GM12878 (cell line): ENCODE data around the gene RSPH1. TPM values are rescaled to one million over a fixed set of nuclear protein-coding genes. Genes with fewer than 3 reads are reported as not detected.

Experiments used
- ATAC-seq: fragments of 200-7000 bp; cut with Tn5 transposase; 3 replicates; pipeline ENCODE4 v1.9.1; 2020; ENCODE audit warnings: mild to moderate bottlenecking, moderate library complexity
- BruUV-seq: library from RNA; stranded (reverse); fragments of 400-500 nt; replicated peaks from 2 replicates; lab custom pipeline; 2021; lab: Mats Ljungman, UMichigan
- CTCF ChIA-PET: fragments of 300-600 bp; sonication (Branson Sonifier 250); formaldehyde crosslinking; extraction: SDS; loops from one replicate; lab custom pipeline; 2021; ENCODE audit warnings: inconsistent platforms; lab: Yijun Ruan, JAX
- POLR2A ChIA-PET: fragments of 350-600 bp; formaldehyde crosslinking; extraction: SDS; loops from one replicate; lab custom pipeline; 2021; ENCODE audit warnings: inconsistent platforms; lab: Charles Lee
- RAD21 ChIA-PET: fragments of 300-600 bp; sonication (Branson Sonifier 250); formaldehyde crosslinking; loops from one replicate; lab custom pipeline; 2023; ENCODE audit warnings: antibody characterized with exemption; ENCODE audit not compliant: unreplicated experiment; lab: Charles Lee
- SMC1A ChIA-PET: fragments of 300-600 bp; sonication (Branson Sonifier 250); formaldehyde crosslinking; loops from one replicate; lab custom pipeline; 2023; ENCODE audit not compliant: unreplicated experiment, uncharacterized antibody; lab: Charles Lee
- DNase-seq: peaks from one replicate; pipeline ENCODE4 v3.0.0-alpha.2; 2011; ENCODE audit warnings: low read depth, low spot score
- FAIRE-seq: peaks from 3 replicates; lab custom pipeline; 2011; peaks lifted over from hg19 to GRCh38; lab: Jason Lieb, UNC
- H2AFZ ChIP-seq: 2 replicates; pipeline ENCODE4 v1.6.0; 2011; ENCODE audit warnings: low read depth, low read length, control low read depth; ENCODE audit not compliant: control insufficient read depth
- H3K27ac ChIP-seq: 2 replicates; pipeline ENCODE4 v1.5.1; 2011; ENCODE audit warnings: control low read depth; ENCODE audit not compliant: control insufficient read depth, insufficient read depth
- H3K27me3 ChIP-seq, 2 experiments: replicated peaks in 1 of 2; 2 replicates each; pipeline versions ENCODE4 v1.6.0 to v1.6.1; 2011; ENCODE audit warnings: low read length in 1 of 2; ENCODE audit not compliant: control insufficient read depth in 2 of 2, insufficient read depth in 2 of 2
- H3K36me3 ChIP-seq, 2 experiments: 2 replicates each; pipeline ENCODE4 v1.5.1; 2011; ENCODE audit warnings: low read length in 1 of 2; ENCODE audit not compliant: control insufficient read depth in 2 of 2, insufficient read depth in 2 of 2
- H3K4me1 ChIP-seq: 2 replicates; pipeline ENCODE4 v1.6.1; 2011; ENCODE audit warnings: mild to moderate bottlenecking, low read length, moderate library complexity, mixed read lengths; ENCODE audit not compliant: control insufficient read depth, insufficient read depth
- H3K4me2 ChIP-seq: 2 replicates; pipeline ENCODE4 v1.6.0; 2011; ENCODE audit warnings: control low read depth; ENCODE audit not compliant: control insufficient read depth, insufficient read depth
- H3K4me3 ChIP-seq: fragments of 200-600 bp; sonication (generic); 2 replicates; pipeline ENCODE4 v1.5.1; 2016
- H3K79me2 ChIP-seq: 2 replicates; pipeline ENCODE4 v1.6.0; 2011; ENCODE audit warnings: low read length; ENCODE audit not compliant: control insufficient read depth, insufficient read depth
- H3K9ac ChIP-seq: 2 replicates; pipeline ENCODE4 v1.8.0; 2011; ENCODE audit warnings: low read length, control low read depth, mixed read lengths; ENCODE audit not compliant: control insufficient read depth, insufficient read depth
- H3K9me3 ChIP-seq: replicated peaks from 3 replicates; pipeline ENCODE4 v1.5.1; 2011; ENCODE audit warnings: mild to moderate bottlenecking, low read length; ENCODE audit not compliant: control insufficient read depth, insufficient read depth
- H4K20me1 ChIP-seq: 2 replicates; pipeline ENCODE4 v1.6.0; 2011; ENCODE audit not compliant: control insufficient read depth, insufficient read depth
- BCL11A ChIP-seq: IDR thresholded peaks from 2 replicates; pipeline ENCODE4 v1.6.1; 2011; ENCODE audit warnings: low read depth, low read length
- CBX5 ChIP-seq: sonication (generic); IDR thresholded peaks from 2 replicates; pipeline ENCODE4 v1.6.1; 2016; ENCODE audit warnings: low read depth, moderate library complexity, mild to moderate bottlenecking, inconsistent platforms
- ESRRA ChIP-seq: IDR thresholded peaks from 2 replicates; pipeline ENCODE4 v1.6.1; 2012; ENCODE audit warnings: mild to moderate bottlenecking, low read length, improper control_type of control experiment
- HDAC6 ChIP-seq: fragments of 200-600 bp; sonication (generic); IDR thresholded peaks from one replicate; pipeline ENCODE4 v1.8.0; 2017; ENCODE audit warnings: antibody characterized with exemption; ENCODE audit not compliant: unreplicated experiment
- PKNOX1 ChIP-seq: fragments of 450-650 bp; IDR thresholded peaks from 2 replicates; pipeline ENCODE4 v1.6.1; 2016; ENCODE audit warnings: mild to moderate bottlenecking
- RBBP5 ChIP-seq: fragments of 200-600 bp; sonication (generic); conservative IDR thresholded peaks from 2 replicates; pipeline ENCODE4 v1.6.1; 2016
- RFX5 ChIP-seq: IDR thresholded peaks from 2 replicates; pipeline ENCODE4 v1.6.1; 2011; ENCODE audit warnings: low read depth, low read length, improper control_type of control experiment
- WGBS: methylation state at CpG from one replicate; pipeline ENCODE4 v1.1.6; 2016; ENCODE audit warnings: low lambda C conversion rate; ENCODE audit not compliant: insufficient replicate concordance, insufficient coverage; ENCODE audit errors: missing lambda C conversion rate; 5-methylcytosine and 5-hydroxymethylcytosine counted together
- in situ Hi-C: fragments of 300-500 bp; cut with MboI; formaldehyde crosslinking; loops from 9 replicates; pipeline ENCODE4 v1.14.3; 2018; ENCODE audit warnings: mixed read lengths
- intact Hi-C: fragments of 100-400 bp; cut with micrococcal nuclease; formaldehyde crosslinking; loops from one replicate; pipeline ENCODE4 v1.14.2; 2022; ENCODE audit not compliant: unreplicated experiment
- polyA plus RNA-seq, 11 experiments: library from polyadenylated mRNA; depleted of rRNA in 4 of 11; unstranded in 6 of 11; stranded (reverse) in 5 of 11; fragments of >200 nt; fragmentation: Nextera tagmentation in 4 of 11; fragmentation: Illumina TruSeq in 1 of 11; extraction: Ambion mirVana in 4 of 11; extraction: Trizol in 1 of 11; gene quantifications; 1 replicate in 1 of 11; 2 replicates in 10 of 11; pipeline versions ENCODE4 v1.2.1 to v1.2.3, GENCODE V29; 2011 to 2016; ENCODE audit warnings: inconsistent platforms in 2 of 11, missing spikeins in 2 of 11, low read depth in 1 of 11
- total RNA-seq, 4 experiments: library from RNA; depleted of rRNA in 3 of 4; stranded (reverse); fragments of >200 nt in 3 of 4; fragmentation: Illumina TruSeq in 1 of 4; extraction: Trizol in 1 of 4; gene quantifications; 2 replicates each; pipeline versions ENCODE4 v1.2.1 to v1.2.3, GENCODE V29; 2013 to 2021

RSPH1 gene
- total and polyA plus RNA-seq, 10 of the 15 experiments (the other 5 are each of a cell fraction or from before 2014, with no cell fraction given): 0.11 to 1.4 (median 0.38) TPM

DNA sequence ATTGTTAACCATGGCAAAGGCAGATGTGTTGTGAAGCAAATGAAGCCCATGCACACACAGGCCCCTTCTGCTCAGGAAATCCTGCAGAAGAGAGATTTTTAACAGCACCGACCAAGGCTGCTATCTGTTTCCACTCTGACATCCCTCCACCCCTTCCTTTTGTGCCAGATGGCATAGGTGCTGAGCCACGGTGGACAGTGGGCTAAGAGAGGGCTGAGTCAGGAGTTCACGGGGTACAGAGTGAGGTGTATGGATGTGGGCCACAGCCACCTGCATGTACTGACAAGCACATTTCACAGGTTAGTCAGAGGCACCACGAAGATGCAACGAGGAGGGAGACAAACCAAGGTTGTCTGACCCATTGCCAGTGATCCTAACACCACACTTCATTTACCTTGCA lies 9.5 kb downstream of the RSPH1 start:
- intact Hi-C loops: no loop called here
- TF ChIP-seq PKNOX1 (no peak), CBX5 (no peak), RFX5 (no peak), HDAC6 (no peak), BCL11A (no peak)
- Histone ChIP-seq H3K4me2 (no peak overlapping the region), H3K79me2 (no peaks in the 10 kb centered on the region), H3K4me3 (no peak overlapping the region), H3K27me3 (no peaks in the 10 kb centered on the region; a peak in 1 of 4 replicates), H3K9me3 (no peaks in the 10 kb centered on the region; the same call in 2 of the 3 replicates), H4K20me1 (no peaks in the 10 kb centered on the region), H3K9ac (no peak overlapping the region), H2AFZ (no peak overlapping the region), H3K36me3 (no peaks in the 10 kb centered on the region), H3K27ac (no peak overlapping the region), H3K4me1 (peaks cover 5% of the 10 kb centered on the region; the same call in 1 of the 2 replicates)
- DNase-seq (no peak), ATAC-seq (no peak), FAIRE-seq (no peak)
- BruUV-seq: no TSS peak
- POLR2A ChIA-PET: no interaction called here
- SMC1A ChIA-PET: interaction anchor here (0.9 to 2.4 kb wide), 2 partner anchors 9 to 22 kb away, joined by 3 to 15 read pairs; no protein-coding TSS in a partner anchor
- CTCF ChIA-PET: interaction anchor here (1.5 kb wide), 1 partner anchor 50 kb away, joined by 6 read pairs; no protein-coding TSS in a partner anchor
- 45% methylated on average over 5 of the region's 5 CpGs for WGBS
- in situ Hi-C loops: no loop called here
- RAD21 ChIA-PET: interaction anchor here (1.5 kb wide), 1 partner anchor 8 kb away, joined by 5 read pairs; no protein-coding TSS in a partner anchor

- 59% methylated on average over 6 of the region's 6 CpGs for WGBS
- ChIA-PET POLR2A (no interaction called here), SMC1A (no interaction called here), CTCF (no interaction called here), RAD21 (no interaction called here)
- no peak overlapping the region for H3K27ac ChIP-seq
- intact Hi-C loops (no loop called here), in situ Hi-C loops (no loop called here)
- no peak for DNase-seq
- H3K4me1 ChIP-seq: peaks cover 5% of the 10 kb centered on the region; the same call in 1 of the 2 replicates
- H3K4me2 ChIP-seq: no peak overlapping the region
- H3K36me3 ChIP-seq: no peaks in the 10 kb centered on the region
- no peaks in the 10 kb centered on the region for H4K20me1 ChIP-seq
- no peak overlapping the region for H2AFZ ChIP-seq
- H3K9ac ChIP-seq: no peak overlapping the region
- no peaks in the 10 kb centered on the region; a peak in 1 of 4 replicates for H3K27me3 ChIP-seq
- no peaks in the 10 kb centered on the region; the same call in 2 of the 3 replicates for H3K9me3 ChIP-seq
- BruUV-seq: no TSS peak
- ATAC-seq: no peak
- TF ChIP-seq ESRRA: no peak
- TF ChIP-seq HDAC6: no peak
- TF ChIP-seq RBBP5: no peak
- no peak overlapping the region for H3K4me3 ChIP-seq
- H3K79me2 ChIP-seq: no peaks in the 10 kb centered on the region
- no peak for FAIRE-seq
These were observed 10.0 kb downstream of the RSPH1 start for GRCh38 chr21:42486072-42486471.
